GM10847 (cell line): Measurements from ENCODE around the gene CPZ.

Source experiments
- POLR2A ChIP-seq: IDR thresholded peaks from 2 replicates; pipeline ENCODE4 v1.6.1; 2011; ENCODE audit not compliant: insufficient read length; ENCODE audit errors: extremely low read depth

Gene CPZ

GRCh38 chr4:8582941-8583654 lies 9.5 kb upstream of the CPZ start:
- no peak for TF ChIP-seq POLR2A

- TF ChIP-seq POLR2A = no peak
Measured at GRCh38 chr4:8583655-8584025, 8.9 kb upstream of the CPZ start.

GRCh38 chr4:8585186-8585585 lies 7.4 kb upstream of the CPZ start:
- TF ChIP-seq POLR2A = no peak

GRCh38 chr4:8585721-8586212 lies 6.8 kb upstream of the CPZ start:
- TF ChIP-seq POLR2A = no peak

- no peak for TF ChIP-seq POLR2A
Measured at GRCh38 chr4:8586246-8586645, 6.3 kb upstream of the CPZ start.

- TF ChIP-seq POLR2A = no peak
Measured at GRCh38 chr4:8586671-8587468, 5.7 kb upstream of the CPZ start.

- TF ChIP-seq POLR2A = no peak
Measured at GRCh38 chr4:8587469-8588195, 4.9 kb upstream of the CPZ start.

- no peak for TF ChIP-seq POLR2A
Measured at GRCh38 chr4:8588196-8588470, 4.4 kb upstream of the CPZ start.

GRCh38 chr4:8589336-8589735 lies 3.2 kb upstream of the CPZ start:
- no peak for TF ChIP-seq POLR2A

GRCh38 chr4:8589823-8590545 lies 2.6 kb upstream of the CPZ start:
- TF ChIP-seq POLR2A = no peak

GRCh38 chr4:8590546-8590880 lies 2.1 kb upstream of the CPZ start:
- TF ChIP-seq POLR2A = no peak

GRCh38 chr4:8591114-8591513 lies 1.5 kb upstream of the CPZ start:
- no peak for TF ChIP-seq POLR2A

GRCh38 chr4:8591626-8592365 lies 769 bp upstream of the CPZ start:
- TF ChIP-seq POLR2A = no peak

GRCh38 chr4:8593264-8594096 lies 915 bp downstream of the CPZ start:
- no peak for TF ChIP-seq POLR2A
